Measurements from ENCODE around the gene IFI6.
A peak's percentile ranks its signal among the peaks of the same experiment; 100 is the strongest.
"Not testable (repeated sequence)": the region's sequence is repeated elsewhere in the genome, so short reads cannot be mapped to it uniquely, and the experiment has no call there.

IFI6 gene

GRCh38 chr1:27628712-27629111 is 43.3 kb downstream of the IFI6 start:
- H3K36me3 ChIP-seq (ENCODE audit: control insufficient read depth, low read length): 0 out of 2 replicates have a peak, but pooled peaks cover 3% of the 10 kb centered on the region
- H3K79me2 ChIP-seq (ENCODE audit: control insufficient read depth, low read length): no peaks in the 10 kb centered on the region
- H3K4me1 ChIP-seq (ENCODE audit: control insufficient read depth, low read length): peaks cover 94% of the 10 kb centered on the region
- H3K9me3 ChIP-seq (ENCODE audit: control insufficient read depth, insufficient read depth, low read length): no peaks in the 10 kb centered on the region
- no peaks in the 10 kb centered on the region for H3K9me2 ChIP-seq (replicated peaks; ENCODE audit: control insufficient read depth, low read length)
- no peak overlapping the region for H3K4me3 ChIP-seq (ENCODE audit: low read length)
- no peaks in the 10 kb centered on the region for H3K27me3 ChIP-seq (ENCODE audit: control insufficient read depth, low read length)
- H3K27ac ChIP-seq (ENCODE audit: low read depth, low read length): peak overlapping the region; percentile 25; the same call in 1 of the 2 replicates
- peaks cover 35% of the 10 kb centered on the region for H3F3A ChIP-seq (ENCODE audit: control insufficient read depth, insufficient read depth)
- H3K4me2 ChIP-seq (ENCODE audit: low read length): peak overlapping the region; percentile 4; the same call in 1 of the 2 replicates
- H4K20me1 ChIP-seq (ENCODE audit: control insufficient read depth, insufficient read depth, low read depth, low read length): no peaks in the 10 kb centered on the region
- TF ChIP-seq EZH2phosphoT487 (IDR thresholded peaks at IDR 0.05; ENCODE audit: borderline replicate concordance, low read length) (no peak), CTCF (IDR thresholded peaks at IDR 0.05; ENCODE audit: low read depth, low read length, poor library complexity, severe bottlenecking) (no peak)

GRCh38 chr1:27627733-27628132 is 44.3 kb downstream of the IFI6 start:
- H4K20me1 ChIP-seq (ENCODE audit: control insufficient read depth, insufficient read depth, low read depth, low read length); H3K9me3 ChIP-seq (ENCODE audit: control insufficient read depth, insufficient read depth, low read length); H3K9me2 ChIP-seq (replicated peaks; ENCODE audit: control insufficient read depth, low read length); H3K36me3 ChIP-seq (ENCODE audit: control insufficient read depth, low read length); H3K79me2 ChIP-seq (ENCODE audit: control insufficient read depth, low read length); H3K27me3 ChIP-seq (ENCODE audit: control insufficient read depth, low read length); H3K4me2 ChIP-seq (ENCODE audit: low read length); H3K27ac ChIP-seq (ENCODE audit: low read depth, low read length); H3K4me3 ChIP-seq (ENCODE audit: low read length): not testable (repeated sequence)
- H3K4me1 ChIP-seq (ENCODE audit: control insufficient read depth, low read length): peaks cover 94% of the 10 kb centered on the region
- H3F3A ChIP-seq (ENCODE audit: control insufficient read depth, insufficient read depth): peaks cover 29% of the 10 kb centered on the region

GRCh38 chr1:27627061-27627460 is 44.9 kb downstream of the IFI6 start:
- no peaks in the 10 kb centered on the region for H3K79me2 ChIP-seq (ENCODE audit: control insufficient read depth, low read length)
- peaks cover 27% of the 10 kb centered on the region for H3F3A ChIP-seq (ENCODE audit: control insufficient read depth, insufficient read depth)
- peaks cover 90% of the 10 kb centered on the region for H3K4me1 ChIP-seq (ENCODE audit: control insufficient read depth, low read length)
- no peak for TF ChIP-seq EZH2phosphoT487 (IDR thresholded peaks at IDR 0.05; ENCODE audit: borderline replicate concordance, low read length)
- no peak for TF ChIP-seq CTCF (IDR thresholded peaks at IDR 0.05; ENCODE audit: low read depth, low read length, poor library complexity, severe bottlenecking)
- no peaks in the 10 kb centered on the region for H3K27me3 ChIP-seq (ENCODE audit: control insufficient read depth, low read length)
- peak overlapping the region; percentile 73; the same call in 1 of the 2 replicates for H3K27ac ChIP-seq (ENCODE audit: low read depth, low read length)
- no peaks in the 10 kb centered on the region for H4K20me1 ChIP-seq (ENCODE audit: control insufficient read depth, insufficient read depth, low read depth, low read length)
- H3K9me2 ChIP-seq (replicated peaks; ENCODE audit: control insufficient read depth, low read length): no peaks in the 10 kb centered on the region
- 0 out of 2 replicates have a peak, but pooled peaks cover 3% of the 10 kb centered on the region for H3K36me3 ChIP-seq (ENCODE audit: control insufficient read depth, low read length)
- H3K9me3 ChIP-seq (ENCODE audit: control insufficient read depth, insufficient read depth, low read length): no peaks in the 10 kb centered on the region
- H3K4me3 ChIP-seq (ENCODE audit: low read length): no peak overlapping the region
- peak overlapping the region; percentile 66 for H3K4me2 ChIP-seq (ENCODE audit: low read length)

- H3K4me1 ChIP-seq (ENCODE audit: control insufficient read depth, low read length): peaks cover 90% of the 10 kb centered on the region
- H3K79me2 ChIP-seq (ENCODE audit: control insufficient read depth, low read length): no peaks in the 10 kb centered on the region
- TF ChIP-seq EZH2phosphoT487 (IDR thresholded peaks at IDR 0.05; ENCODE audit: borderline replicate concordance, low read length) (no peak), CTCF (IDR thresholded peaks at IDR 0.05; ENCODE audit: low read depth, low read length, poor library complexity, severe bottlenecking) (no peak)
- peaks cover 20% of the 10 kb centered on the region for H3F3A ChIP-seq (ENCODE audit: control insufficient read depth, insufficient read depth)
- peak overlapping the region; percentile 73 for H3K27ac ChIP-seq (ENCODE audit: low read depth, low read length)
- peak overlapping the region; percentile 66 for H3K4me2 ChIP-seq (ENCODE audit: low read length)
- H3K9me3 ChIP-seq (ENCODE audit: control insufficient read depth, insufficient read depth, low read length): no peaks in the 10 kb centered on the region
- peak overlapping the region; percentile 64 for H3K4me3 ChIP-seq (ENCODE audit: low read length)
- 0 out of 2 replicates have a peak, but pooled peaks cover 3% of the 10 kb centered on the region for H3K36me3 ChIP-seq (ENCODE audit: control insufficient read depth, low read length)
- no peaks in the 10 kb centered on the region for H3K9me2 ChIP-seq (replicated peaks; ENCODE audit: control insufficient read depth, low read length)
- H3K27me3 ChIP-seq (ENCODE audit: control insufficient read depth, low read length): no peaks in the 10 kb centered on the region
- H4K20me1 ChIP-seq (ENCODE audit: control insufficient read depth, insufficient read depth, low read depth, low read length): no peaks in the 10 kb centered on the region
Observed at GRCh38 chr1:27626031-27626935, 45.7 kb downstream of the IFI6 start.

All from DOHH2 (cell line).